Testis (tissue), 3 donors: ENCODE results near the gene IFITM2. TPM values are rescaled to one million over a fixed set of nuclear protein-coding genes. Genes with fewer than 3 reads are reported as not detected.
A peak's percentile ranks its signal among the peaks of the same experiment; 100 is the strongest.

Experiments
- DNase-seq: peaks from one replicate; pipeline ENCODE4 v3.0.0-alpha.2; 2019
- H3K27ac ChIP-seq, 2 donors: fragments of 200-600 bp; sonication (generic); one replicate each; pipeline ENCODE4 v1.5.1; 2019
- H3K27me3 ChIP-seq: fragments of 200-600 bp; sonication (generic); one replicate; pipeline ENCODE4 v1.5.1; 2019
- H3K36me3 ChIP-seq: fragments of 200-600 bp; sonication (generic); one replicate; pipeline ENCODE4 v1.5.1; 2017; ENCODE audit warnings: low read depth; ENCODE audit errors: missing control alignments
- H3K4me1 ChIP-seq: fragments of 200-600 bp; sonication (generic); one replicate; pipeline ENCODE4 v1.5.1; 2019
- H3K4me3 ChIP-seq, 2 donors: fragments of 200-600 bp; sonication (generic); one replicate each; pipeline ENCODE4 v1.5.1; 2017 to 2019
- H3K9me3 ChIP-seq: fragments of 200-600 bp; sonication (generic); one replicate; pipeline ENCODE4 v1.5.1; 2017
- POLR2A ChIP-seq: fragments of 450-650 bp; IDR thresholded peaks from one replicate; pipeline ENCODE4 v1.6.1; 2017; ENCODE audit warnings: antibody characterized with exemption, mild to moderate bottlenecking, moderate library complexity
- WGBS, 2 donors: methylation state at CpG; one replicate each; pipeline ENCODE4 v1.1.5; 2018; 5-methylcytosine and 5-hydroxymethylcytosine counted together
- intact Hi-C: fragments of 100-400 bp; cut with DNase I; formaldehyde crosslinking; loops from one replicate; pipeline ENCODE4 v1.15.1; 2023; ENCODE audit warnings: low total_unique reads
- polyA plus RNA-seq: library from polyadenylated mRNA; stranded (reverse); fragments of 350-450 nt; fragmentation: Illumina TruSeq; extraction: RNeasy Lipid Tissue Mini Kit (QIAGEN cat#74804); gene quantifications from one replicate; pipeline ENCODE4 v1.2.3, GENCODE V29; 2014; ENCODE audit warnings: low read depth, low replicate concordance; ENCODE audit not compliant: insufficient read depth
- total RNA-seq, 2 donors: library from RNA; depleted of rRNA; stranded (reverse); fragments of >200 nt; gene quantifications; one replicate each; pipeline ENCODE4 v1.2.3, GENCODE V29; 2016
- TF ChIP-seq, protein P1 (sequence below), 3 experiments: fragments of 450-650 bp in 2 of 3; fragments of 200-600 bp in 1 of 3; sonication (generic) in 1 of 3; IDR thresholded peaks; one replicate each; pipeline ENCODE4 v1.5.1; 2016 to 2019; ENCODE audit warnings: antibody characterized with exemption in 3 of 3, mild to moderate bottlenecking in 2 of 3, moderate library complexity in 1 of 3

Gene IFITM2
- total and polyA plus RNA-seq, 3 donors from 2014 or later = 119 to 283 (median 169) TPM

DNA sequence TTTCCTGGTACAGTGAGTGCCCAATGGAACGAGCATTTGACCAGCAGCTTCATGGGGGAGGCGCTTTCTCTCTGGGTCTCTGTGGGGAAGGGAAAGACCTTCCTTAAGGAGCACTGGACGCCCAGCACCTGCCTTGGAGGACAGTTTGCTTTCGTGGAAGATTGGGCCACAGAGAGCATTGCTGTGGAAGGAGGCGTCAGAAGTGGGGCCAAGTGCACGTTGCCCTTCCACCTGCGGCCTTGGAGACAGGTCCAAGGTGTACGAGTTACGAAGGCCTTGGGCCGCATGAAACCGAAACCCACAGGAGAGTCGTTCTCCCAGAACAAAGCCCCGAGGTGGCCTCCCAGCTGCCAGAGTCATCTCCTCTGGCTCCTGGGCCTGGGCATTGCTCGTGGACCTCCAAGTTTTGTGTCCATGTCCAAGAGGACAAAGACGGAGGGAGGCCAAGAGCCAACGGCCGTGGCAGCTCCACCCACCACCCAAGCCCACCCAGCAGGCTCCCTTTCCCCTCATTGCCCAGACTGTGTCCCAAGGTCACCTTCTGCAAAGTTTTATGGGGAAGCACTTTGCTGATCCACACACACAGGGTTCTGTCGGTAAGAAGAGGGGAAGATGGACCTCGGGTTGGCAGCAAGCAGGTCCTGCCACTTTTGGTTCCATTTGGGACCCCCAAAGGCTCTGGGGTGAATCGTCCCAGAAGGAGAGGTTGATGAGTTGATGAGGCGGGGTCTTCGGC lies 35.3 kb upstream of the IFITM2 start:
- Histone ChIP-seq H3K27ac (no peak overlapping the region), H3K4me1 (no peaks in the 10 kb centered on the region), H3K9me3 (no peaks in the 10 kb centered on the region), H3K4me3 (no peak overlapping the region), H3K36me3 (no peaks in the 10 kb centered on the region), H3K27me3 (no peaks in the 10 kb centered on the region)
- TF ChIP-seq, protein P1, sequence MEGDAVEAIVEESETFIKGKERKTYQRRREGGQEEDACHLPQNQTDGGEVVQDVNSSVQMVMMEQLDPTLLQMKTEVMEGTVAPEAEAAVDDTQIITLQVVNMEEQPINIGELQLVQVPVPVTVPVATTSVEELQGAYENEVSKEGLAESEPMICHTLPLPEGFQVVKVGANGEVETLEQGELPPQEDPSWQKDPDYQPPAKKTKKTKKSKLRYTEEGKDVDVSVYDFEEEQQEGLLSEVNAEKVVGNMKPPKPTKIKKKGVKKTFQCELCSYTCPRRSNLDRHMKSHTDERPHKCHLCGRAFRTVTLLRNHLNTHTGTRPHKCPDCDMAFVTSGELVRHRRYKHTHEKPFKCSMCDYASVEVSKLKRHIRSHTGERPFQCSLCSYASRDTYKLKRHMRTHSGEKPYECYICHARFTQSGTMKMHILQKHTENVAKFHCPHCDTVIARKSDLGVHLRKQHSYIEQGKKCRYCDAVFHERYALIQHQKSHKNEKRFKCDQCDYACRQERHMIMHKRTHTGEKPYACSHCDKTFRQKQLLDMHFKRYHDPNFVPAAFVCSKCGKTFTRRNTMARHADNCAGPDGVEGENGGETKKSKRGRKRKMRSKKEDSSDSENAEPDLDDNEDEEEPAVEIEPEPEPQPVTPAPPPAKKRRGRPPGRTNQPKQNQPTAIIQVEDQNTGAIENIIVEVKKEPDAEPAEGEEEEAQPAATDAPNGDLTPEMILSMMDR (IDR thresholded peaks at IDR 0.05) = no peak
- TF ChIP-seq POLR2A = no peak
- intact Hi-C loops = no loop called here
- DNase-seq = no peak
- 91 to 92% methylated on average over 18 to 22 of the region's 22 CpGs for WGBS, 2 donors

DNA sequence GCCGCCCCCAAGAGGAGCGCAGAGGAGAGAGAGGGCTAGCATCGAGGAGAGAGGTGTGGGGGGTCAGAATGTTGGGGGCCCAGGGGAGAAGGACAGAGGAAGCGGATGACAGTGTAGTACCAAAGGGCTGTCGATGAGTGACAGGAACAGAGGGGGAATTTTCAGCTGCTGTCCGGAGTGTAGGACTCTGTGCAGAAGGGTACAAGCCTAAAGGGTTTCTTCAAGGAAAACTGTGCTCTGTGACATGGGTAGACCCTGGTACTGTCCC lies 34.8 kb upstream of the IFITM2 start:
- Histone ChIP-seq H3K9me3 (no peaks in the 10 kb centered on the region), H3K4me1 (no peaks in the 10 kb centered on the region), H3K27ac (no peak overlapping the region), H3K4me3 (no peak overlapping the region), H3K27me3 (no peaks in the 10 kb centered on the region), H3K36me3 (no peaks in the 10 kb centered on the region)
- DNase-seq = no peak
- WGBS, 2 donors = 86 to 91% methylated on average over 6 of the region's 6 CpGs
- intact Hi-C loops = no loop called here
- no peak for TF ChIP-seq POLR2A
- TF ChIP-seq, protein P1 (IDR thresholded peaks at IDR 0.05) = no peak

DNA sequence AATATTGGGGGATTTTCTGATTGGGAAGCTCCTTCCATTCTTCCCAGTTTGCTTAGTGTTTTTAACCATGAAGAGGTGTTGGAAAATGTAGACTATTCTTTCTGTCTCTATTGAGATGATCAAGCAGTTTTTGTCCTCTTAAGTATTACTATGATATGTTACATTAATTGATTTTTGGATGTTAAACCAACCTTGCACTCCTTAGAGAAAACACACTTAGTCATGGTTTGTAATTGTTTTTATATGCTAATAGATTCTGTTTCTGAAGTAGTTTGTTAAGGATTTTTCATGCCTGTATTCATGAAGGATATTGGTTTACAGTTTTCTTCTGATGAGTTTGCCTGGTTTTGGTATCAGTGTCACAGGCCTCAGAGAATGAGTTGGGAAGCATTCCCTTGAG lies 31.4 kb upstream of the IFITM2 start:
- Histone ChIP-seq H3K36me3 (no peaks in the 10 kb centered on the region), H3K4me1 (peaks cover 6% of the 10 kb centered on the region), H3K27ac (no peak overlapping the region), H3K27me3 (no peaks in the 10 kb centered on the region), H3K9me3 (no peaks in the 10 kb centered on the region), H3K4me3 (no peak overlapping the region)
- DNase-seq = no peak
- intact Hi-C loops = no loop called here
- TF ChIP-seq, protein P1 (IDR thresholded peaks at IDR 0.05) = no peak

DNA sequence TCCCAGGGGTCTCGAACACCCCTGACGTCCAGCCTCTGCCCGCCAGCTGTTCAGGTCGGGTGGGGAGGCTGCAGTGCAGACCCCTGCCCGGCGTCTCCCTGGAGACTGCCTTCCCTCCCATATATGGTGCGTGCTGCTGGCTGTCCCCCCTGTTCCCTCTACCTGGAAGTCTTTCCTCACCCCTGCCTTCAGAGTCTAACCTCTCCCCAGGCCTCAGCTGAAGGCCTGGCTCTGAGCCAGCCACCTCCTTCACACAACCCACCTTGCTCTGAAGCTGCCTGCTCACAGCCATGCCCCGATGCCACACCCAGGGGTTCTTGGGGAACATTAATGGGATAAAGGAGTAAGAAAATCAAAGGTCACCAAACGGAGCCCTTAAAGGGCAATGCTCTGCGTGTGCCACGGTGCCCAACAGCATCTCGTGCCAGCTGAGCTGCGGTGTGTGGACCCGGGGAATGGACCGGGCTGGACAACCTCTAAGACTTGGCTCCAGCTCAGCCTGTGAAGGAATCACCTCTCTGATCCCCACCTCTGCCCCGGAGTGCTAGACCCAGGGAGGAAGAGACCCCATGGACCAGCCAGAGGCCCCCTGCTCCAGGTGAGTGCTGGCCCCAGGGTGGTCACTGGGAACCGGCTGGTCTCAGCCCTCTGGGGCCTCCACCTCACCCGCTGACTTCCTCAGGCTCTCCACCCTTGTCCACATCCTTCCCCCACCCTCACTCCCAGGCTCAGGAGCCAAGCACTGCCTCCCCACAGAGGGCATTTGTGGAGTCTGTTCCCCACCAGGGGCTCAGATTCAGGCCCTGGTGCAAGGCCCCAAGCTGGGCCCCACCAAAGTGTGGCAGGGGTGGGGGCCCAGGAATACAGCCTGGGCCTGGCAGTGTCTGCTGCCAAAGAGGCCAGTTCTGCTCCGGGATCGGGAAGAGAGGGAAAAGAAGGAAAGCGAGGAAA lies 29.3 kb upstream of the IFITM2 start, which contains the start of gene NLRP6:
NLRP6 (plus strand) TSS at position 407 of the 951 bp plus-strand sequence; CDS start at position 570, 163 bp downstream.
- H3K4me3 ChIP-seq = peak within 1 kb of the TSS; percentile 26 to 41
- no peaks in the 10 kb centered on the region for H3K27me3 ChIP-seq
- DNase-seq = no peak
- H3K9me3 ChIP-seq = no peaks in the 10 kb centered on the region
- intact Hi-C loops = no loop called here
- whole genome bisulfite sequencing, 2 donors = 72 to 79% methylated on average over 21 of the region's 21 CpGs
- TF ChIP-seq POLR2A = no peak
- TF ChIP-seq, protein P1 (IDR thresholded peaks at IDR 0.05) = no peak
- H3K4me1 ChIP-seq = peaks cover 12% of the 10 kb centered on the region
- H3K36me3 ChIP-seq = no peaks in the 10 kb centered on the region
- no peak within 1 kb of the TSS for H3K27ac ChIP-seq
